Activated CD8-positive, alpha-beta memory T cell treated with anti-CD3 and anti-CD28 coated beads, Interleukin-2, amount 50 U/mL, for 1 hour (primary cell): Measurements from ENCODE around the gene GFI1.
"Not testable (repeated sequence)": the region's sequence is repeated elsewhere in the genome, so short reads cannot be mapped to it uniquely, and the experiment has no call there.

Experiments used
- DNase-seq: peaks from one replicate; pipeline ENCODE4 v3.0.0-alpha.2; 2020; ENCODE audit errors: extremely low read depth

GFI1 gene

DNA sequence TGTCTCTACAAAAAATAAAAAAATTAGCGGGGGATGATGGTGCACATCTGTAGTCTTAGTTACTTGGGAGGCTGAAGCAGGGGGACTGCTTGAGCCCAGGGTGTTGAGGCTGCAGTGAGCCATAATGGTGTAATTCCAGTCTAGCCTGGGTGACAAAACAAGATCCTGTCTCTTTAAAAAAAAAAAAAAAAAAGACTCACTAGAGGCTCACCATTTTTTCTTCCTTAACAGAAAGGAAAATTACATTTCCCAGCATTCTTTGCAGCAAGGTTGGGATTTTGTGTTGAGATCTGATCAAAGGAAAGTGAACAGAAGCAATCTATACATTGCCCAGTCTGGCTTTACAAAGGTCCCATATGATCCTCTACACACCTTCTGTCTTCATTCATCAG is 21.5 kb downstream of the GFI1 start:
- no peak for DNase-seq

DNA sequence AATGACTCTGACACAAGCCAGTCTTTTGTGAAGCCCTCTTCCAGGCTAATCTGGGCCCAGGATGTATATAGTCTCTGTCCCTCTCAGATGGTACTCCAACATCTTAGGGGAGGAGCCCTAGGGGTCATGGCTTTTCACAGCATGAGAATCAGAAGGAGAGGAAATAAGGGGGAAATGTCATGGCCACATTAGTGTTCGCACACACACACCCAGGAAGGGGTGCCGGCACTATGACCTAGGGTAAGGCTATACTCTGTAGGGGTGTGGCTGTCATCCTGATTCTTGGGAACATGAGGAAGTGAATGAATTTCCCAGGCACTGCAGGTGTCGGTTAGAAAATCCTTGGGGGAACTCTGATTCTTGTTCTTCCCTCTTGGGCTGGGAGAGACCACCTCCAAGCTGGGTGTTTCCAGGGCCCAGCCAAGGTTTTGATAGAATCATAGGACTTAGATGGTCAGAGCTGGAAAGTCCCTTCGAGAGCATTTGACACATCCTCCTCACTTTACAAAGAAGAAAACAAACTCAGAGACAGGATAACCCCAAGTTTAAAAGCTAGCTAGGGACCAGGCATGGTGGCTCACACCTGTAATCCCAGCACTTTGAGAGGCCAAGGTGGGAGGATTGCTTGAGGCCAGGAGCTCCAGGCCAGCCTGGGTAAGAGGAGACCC is 22.0 kb downstream of the GFI1 start:
- DNase-seq, result no peak

DNA sequence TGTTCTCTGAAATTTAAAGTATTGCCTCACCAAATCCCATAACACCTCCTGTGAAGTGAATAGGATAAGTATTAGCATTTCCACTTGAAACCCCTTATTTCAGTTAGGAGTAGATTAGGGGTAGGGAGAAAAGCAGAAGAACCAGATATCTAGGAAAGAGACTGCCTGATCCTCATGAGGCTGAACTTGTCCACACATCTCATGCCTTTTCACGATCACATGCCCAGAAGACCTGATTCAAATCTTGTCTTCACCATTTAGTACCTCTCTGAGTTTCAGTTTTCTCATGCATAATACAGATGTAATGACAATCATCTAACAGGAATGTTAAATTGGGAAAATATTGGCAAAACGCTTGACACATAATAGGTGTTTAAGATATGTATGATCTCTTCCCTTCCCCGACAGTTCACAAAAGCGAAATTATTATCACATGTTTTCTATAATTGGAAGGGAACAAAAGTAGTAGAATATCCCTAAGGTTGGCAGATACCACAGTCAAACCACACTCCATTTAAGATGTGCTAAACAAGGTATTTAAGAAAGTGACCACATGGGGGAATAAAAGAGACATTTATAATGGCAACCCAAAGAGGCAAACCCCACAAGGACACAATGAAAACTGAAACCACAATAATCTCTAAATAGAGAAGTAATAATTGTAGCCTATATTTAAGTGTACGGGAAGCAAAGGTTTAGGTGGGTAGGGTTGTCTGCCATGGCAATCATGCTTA is 25.2 kb downstream of the GFI1 start:
- DNase-seq, result no peak

DNA sequence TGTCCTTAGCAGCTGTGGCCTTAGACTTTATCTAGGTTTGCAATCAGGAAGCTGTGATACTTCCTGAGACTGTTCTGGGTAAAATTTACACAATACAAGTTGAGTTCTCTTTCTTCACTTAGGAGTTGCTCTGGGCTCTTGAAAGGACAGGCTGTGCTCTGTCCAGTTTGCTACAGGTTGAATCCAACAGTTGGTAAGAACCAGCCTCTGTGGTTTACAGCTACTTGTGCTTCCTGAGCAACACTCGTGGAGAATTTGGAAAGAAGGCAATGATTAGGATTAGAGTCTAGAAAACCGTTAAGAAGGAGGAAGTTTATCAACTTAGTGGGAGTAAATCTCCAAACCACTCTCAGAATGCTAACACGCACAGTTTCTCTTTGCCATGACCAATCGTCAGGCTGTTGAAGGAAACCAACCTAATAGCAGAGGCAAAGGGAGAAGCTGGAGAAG is 26.8 kb downstream of the GFI1 start:
- DNase-seq, result no peak

DNA sequence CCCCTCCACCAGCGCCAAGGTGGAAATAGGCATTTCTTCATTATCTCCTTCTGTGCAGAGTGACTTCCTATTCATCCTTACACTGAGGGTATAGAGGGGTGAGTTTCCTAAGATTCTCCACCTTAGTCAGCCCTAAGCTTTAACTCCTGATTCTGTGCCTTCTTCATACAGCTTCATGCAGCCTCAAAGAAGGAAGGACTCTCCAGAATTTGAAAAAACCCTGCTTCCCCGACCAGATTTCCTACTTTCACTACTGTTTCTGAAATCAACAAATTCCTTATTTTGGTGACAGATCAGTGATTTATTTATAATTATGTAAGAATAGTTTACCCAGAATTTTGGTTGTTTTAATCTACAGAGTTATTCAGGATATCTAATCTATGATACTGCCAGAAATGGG is 28.6 kb downstream of the GFI1 start:
- DNase-seq, result no peak

DNA sequence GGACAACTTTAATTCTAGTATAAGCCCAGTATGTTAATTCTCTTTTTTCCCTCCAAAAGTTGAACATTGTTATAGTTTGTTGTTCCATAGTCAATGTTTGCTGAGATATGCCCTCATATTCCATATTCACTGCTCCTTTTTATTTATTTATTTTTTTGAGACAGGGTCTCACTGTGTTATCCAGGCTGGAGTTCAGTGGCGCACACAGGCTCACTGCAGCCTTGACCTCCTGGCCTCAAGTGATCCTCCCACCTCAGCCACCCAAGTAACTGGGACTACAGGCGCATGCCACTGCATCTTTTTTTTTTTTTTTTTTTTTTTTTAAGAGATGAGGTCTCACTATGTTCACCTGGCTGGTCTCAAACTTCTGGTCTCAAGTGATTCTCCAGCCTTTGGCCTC is 38.7 kb downstream of the GFI1 start:
- DNase-seq, result no peak

DNA sequence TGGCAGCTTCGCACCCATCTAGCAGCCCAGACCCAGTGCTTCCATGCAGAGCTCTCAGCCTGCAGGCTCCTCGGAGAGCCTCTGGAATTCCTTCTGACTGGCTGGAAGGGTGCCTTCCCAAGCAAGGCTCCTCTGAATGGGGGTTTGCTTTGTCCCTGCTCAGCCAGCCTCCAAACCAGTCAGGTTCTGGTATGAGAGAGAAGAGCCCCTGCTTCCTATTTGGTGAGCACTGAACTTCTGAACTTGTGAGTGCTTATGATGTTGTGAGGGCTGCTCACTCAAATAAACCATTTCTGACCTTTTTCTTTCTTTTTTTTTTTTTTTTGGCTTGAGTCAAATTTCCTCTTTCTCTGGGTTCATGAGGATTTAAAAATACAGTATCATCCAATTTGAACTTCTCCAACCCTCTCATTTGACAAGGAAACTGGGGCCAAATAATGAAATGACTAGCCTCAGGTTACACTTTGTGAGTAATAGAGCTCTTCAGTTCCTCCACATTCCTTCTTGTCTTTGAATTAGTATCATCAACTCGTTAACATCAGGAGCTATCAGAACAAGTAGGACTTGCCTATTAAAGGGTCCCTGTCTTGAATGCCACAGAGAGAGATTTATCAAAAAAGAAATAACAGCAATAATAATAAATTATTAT is 39.6 kb downstream of the GFI1 start:
- no peak for DNase-seq

DNA sequence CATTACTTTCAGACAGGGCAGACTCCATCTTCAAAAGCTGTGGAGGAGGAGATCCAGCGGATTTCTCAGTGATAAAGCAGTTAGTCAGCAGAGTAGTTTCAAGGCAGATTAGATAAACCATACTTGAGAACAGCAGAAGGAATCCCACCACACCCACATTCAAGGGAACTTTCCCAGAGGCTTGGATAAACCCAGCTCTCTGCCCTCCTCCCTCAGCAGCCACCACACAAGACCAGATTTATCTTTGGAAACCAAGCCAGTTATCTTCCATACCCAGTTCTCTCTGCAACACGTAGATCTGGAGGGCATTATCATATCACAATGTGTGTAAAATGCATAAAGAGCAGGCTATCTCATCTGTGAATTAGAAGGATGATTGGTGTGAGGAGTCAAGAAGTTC is 40.2 kb downstream of the GFI1 start:
- no peak for DNase-seq

DNA sequence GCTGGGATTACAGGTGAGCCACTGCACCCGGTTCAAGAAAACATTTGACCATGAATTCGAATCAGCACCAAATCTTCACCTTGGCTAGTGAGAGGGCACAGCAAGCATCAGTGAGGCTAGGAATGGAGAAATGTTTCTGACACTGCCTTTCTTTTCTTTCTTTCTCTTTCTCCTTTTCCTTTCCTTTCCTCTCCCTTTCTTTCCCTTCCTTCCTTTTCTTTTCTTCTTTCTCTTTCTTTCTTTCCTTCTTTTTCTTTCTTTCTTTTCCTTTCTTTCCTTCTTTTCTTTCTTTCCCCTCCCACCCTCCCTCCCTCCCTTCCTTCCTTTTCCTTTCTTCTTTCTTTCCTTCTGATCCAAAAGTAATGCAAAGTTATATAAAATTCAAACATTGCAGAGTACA is 40.9 kb downstream of the GFI1 start:
- no peak for DNase-seq

DNA sequence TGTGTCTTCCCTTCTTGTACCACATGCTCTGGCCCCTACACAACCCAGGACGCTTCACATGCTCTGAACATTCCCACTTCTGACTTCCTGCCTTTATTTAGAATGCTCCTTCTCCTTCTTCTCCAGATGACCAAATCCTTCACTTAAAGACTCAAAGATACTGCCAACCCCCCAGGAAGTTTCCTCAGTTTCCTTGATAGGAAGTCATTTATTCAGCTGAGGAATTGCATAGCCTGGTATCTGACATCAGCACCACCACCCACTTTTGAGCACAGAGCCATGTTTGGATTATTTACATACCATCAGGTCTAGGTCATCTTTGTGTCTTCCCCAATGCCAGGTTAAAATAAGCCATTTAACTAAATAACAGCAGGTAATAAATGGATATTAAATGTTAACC is 42.4 kb downstream of the GFI1 start:
- DNase-seq, result no peak

DNA sequence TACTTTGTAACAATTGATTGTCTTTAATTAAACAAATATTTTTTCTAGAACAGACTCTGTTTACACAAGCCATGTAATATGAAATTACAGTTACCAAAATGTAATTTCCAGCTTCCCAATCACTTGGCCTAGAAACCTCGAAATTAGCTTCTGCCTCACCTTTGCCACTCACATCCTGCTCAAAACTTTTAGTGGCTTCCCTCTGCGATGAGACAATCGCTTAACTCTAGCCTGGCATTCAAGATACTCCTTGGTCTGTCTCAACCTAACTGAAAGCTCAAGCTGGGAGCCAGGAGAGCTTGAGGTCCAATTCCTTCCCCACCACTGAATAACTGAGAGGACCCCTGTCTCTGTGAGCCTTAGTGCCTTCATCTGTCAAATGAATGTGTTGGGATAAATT is 42.8 kb downstream of the GFI1 start:
- DNase-seq, result no peak

DNA sequence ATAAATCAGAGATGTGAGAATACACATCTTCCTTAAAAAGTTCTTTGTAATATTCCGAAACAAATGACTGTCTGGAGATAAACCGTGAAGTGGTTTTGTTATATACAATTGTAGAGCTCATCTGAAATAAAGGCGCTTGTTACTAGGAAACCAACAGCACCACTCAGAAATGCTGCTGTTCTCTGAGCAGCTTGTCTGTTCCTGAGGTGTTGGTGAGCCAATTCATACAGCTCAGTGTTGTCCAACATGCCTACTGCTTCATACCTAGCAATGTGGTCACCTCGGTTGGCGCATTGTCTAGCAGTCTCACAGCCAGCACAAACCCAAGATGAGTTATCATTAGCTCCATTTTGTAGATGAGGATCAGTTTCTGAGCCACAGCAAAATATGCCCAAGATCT is 44.4 kb downstream of the GFI1 start:
- no peak for DNase-seq

DNA sequence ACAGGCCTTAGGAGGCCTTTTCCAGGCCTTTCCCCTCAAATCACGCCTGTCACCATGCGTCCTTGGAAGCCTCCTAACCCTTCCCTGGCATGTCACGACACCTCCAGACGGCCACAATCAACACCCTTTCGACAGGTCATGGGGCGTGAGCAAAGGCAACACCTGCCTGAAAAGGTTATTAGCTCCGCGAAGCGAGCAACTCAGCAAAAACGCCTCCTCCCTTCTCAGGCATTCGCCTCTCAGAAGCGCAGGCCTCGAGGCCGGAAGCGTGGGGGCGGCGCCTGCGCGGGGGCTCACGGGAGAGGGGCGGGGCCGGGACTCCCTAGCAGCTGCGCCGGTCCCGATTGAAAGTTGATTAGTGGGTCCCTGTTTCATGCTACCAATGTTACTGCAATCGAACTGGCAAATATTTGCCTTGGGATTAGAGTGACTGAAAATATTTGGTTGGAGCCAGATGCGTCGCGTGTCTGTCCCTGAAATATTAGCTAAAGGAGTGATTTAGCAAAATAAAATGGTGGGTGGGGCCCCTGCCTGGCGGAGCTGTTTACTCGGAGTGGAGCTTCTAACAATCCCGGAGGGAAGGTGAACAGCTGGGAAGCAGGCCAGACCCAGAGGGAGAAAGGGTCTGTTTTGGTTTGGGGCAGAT is 44.9 kb downstream of the GFI1 start:
- DNase-seq, result no peak

DNA sequence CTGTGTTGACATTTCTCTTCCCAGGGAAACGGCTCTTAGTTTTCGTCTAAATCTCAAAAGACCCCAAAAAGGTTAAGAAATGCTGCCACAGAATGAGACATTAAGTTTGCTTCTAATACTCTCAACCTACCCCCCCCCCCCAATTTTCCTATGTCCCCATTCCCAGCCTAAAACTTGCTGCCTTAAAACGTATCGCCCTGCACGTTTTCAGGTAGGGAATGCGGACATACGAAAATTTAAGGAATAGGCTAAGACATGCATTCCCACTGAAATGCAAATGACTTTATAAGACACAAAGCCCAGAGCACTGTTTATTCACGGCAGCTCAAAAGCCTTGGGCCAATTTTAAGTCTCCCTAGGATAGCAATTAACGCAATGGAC is 45.4 kb downstream of the GFI1 start:
- no peak for DNase-seq

DNA sequence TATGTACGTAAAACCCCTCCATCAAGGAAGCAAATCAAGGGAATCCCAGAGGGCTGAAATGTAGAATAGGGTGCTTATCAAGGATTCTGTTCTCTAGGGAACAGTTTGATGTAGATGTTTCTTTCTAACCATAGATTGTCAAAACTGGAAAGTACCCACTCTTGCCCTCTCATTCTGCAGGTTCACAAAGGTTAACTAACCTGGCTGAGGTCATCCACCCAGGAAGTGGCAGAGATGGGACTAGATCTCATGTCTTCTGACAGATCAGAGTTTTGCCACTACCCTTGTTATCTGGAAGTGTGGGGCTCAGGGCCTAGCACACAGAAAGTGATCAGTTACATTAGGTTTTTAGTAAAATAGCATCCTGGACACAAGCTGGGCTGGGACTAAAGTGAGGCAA is 47.4 kb downstream of the GFI1 start:
- DNase-seq, result no peak

DNA sequence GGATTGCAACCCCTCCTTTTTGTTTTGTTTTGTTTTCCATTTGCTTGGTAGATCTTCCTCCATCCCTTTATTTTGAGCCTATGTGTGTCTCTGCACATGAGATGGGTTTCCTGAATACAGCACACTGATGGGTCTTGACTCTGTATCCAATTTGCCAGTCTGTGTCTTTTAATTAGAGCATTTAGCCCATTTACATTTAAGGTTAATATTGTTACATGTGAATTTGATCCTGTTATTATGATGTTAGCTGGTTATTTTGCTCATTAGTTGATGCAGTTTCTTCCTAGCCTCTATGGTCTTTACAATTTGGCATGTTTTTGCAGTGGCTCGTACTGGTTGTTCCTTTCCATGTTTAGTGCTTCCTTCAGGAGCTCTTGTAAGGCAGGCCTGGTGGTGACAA is 52.2 kb downstream of the GFI1 start:
- not testable (repeated sequence) for DNase-seq

DNA sequence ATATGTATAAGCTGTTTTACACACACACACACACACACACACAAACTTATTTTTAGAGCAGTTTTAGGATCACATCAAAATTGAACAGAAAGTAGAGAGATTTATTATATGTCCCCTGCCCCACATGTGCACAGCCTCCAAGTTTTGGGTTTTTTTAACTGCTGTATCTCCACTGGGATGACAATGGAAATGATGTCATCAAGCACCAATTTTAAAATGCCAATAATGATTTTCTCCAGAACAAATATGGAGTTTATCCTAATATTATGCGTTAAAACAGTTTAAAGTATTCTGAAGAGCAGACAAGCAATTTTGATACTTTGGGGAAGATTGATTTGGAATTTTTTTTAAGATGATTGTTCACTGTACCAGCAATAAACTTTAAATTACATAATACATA is 56.7 kb downstream of the GFI1 start:
- no peak for DNase-seq

DNA sequence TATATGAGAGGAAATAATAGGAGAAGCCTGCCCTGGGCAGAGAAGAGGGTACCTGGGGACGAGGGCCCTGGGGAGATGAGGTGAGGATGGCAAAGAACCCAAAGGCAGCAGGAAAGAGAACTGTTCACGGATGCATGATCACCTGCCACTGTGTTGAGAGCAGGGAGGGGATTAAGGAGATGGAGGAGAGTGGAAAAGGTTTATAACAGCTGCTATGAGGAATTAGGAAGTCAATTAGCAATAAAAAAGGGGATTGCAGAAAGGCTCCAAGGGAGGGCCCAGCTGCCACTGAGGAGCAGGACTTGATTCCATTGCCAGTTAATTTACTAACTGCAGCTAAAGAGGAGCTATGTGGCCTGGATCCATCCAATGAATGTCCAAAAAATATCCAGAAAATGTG is 61.1 kb downstream of the GFI1 start:
- DNase-seq, result no peak
